ENCODE results near the gene CAMK4.

Gene CAMK4

DNA sequence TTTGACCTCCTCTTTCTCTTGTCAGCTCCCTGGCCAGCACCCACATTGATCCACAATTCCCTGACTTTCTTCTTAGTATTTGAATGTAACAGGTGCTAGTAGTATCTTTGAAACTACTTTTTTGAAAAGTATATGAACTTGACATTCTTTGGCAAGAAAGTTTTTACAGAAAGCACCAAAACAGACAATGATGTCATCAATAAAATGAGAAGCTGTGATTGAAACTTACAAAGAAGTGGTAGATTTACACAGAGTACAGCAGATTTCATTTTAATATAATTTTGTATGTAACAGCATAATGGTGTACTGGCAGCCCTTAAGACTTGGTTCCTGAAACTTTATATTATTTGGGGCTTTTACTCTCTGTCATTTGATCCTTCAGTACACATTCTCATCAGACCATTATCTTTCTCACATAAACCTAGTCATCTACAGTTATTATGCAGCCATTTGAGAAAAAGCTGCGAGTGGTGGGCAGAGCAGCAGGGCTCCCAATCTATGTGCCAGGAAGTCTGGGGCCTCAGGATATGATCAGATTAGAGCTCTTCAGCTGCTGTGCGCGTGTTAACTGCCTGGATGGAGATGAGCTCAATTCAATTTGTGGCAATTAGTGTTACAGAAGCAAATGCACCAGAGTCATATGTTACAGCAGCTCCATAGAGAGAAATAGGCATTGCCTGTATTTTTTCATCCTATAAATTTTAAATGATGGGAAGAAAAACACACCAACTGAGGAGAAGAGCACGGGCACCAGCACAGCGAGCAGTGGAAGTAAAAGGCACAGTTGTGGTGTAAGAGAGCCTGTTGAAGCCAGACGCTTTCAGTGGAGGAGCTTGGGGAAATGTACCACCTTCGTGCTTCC is 162.0 kb downstream of the CAMK4 start:
- TF ChIP-seq GATA3 (IDR thresholded peaks at IDR 0.05; ENCODE audit: low read depth, low read length) (peak; percentile 86), GATA2 (IDR thresholded peaks at IDR 0.05; ENCODE audit: low read depth, low read length) (peak; percentile 95)

GRCh38 chr5:111386832-111387162 is 162.6 kb downstream of the CAMK4 start:
- TF ChIP-seq GATA2 (IDR thresholded peaks at IDR 0.05; ENCODE audit: low read depth, low read length) (no peak), GATA3 (IDR thresholded peaks at IDR 0.05; ENCODE audit: low read depth, low read length) (no peak)

- TF ChIP-seq GATA3 (IDR thresholded peaks at IDR 0.05; ENCODE audit: low read depth, low read length) = no peak
- no peak for TF ChIP-seq GATA2 (IDR thresholded peaks at IDR 0.05; ENCODE audit: low read depth, low read length)
Measured at GRCh38 chr5:111387361-111387760, 163.2 kb downstream of the CAMK4 start.

GRCh38 chr5:111389390-111390082 is 165.4 kb downstream of the CAMK4 start:
- TF ChIP-seq GATA2 (IDR thresholded peaks at IDR 0.05; ENCODE audit: low read depth, low read length) (no peak), GATA3 (IDR thresholded peaks at IDR 0.05; ENCODE audit: low read depth, low read length) (no peak)

DNA sequence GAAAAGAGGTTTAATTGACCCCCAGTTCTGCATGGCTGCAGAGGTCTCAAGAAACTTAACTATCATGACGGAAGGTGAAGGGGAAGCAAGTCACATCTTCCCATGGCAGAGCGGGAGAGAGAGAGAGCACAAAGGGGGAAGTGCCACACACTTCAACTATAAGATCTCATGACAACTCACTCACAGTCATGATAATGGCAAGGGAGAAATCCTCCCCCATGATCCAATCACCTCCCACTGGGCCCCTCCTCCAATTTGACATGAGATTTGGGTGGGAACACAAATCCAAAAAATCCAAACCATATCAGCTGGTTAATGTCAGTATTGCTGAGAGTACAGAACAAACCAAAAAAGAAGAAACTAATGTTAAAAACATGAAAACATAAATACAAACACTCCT is 168.0 kb downstream of the CAMK4 start:
- TF ChIP-seq GATA3 (IDR thresholded peaks at IDR 0.05; ENCODE audit: low read depth, low read length) = no peak
- no peak for TF ChIP-seq GATA2 (IDR thresholded peaks at IDR 0.05; ENCODE audit: low read depth, low read length)

DNA sequence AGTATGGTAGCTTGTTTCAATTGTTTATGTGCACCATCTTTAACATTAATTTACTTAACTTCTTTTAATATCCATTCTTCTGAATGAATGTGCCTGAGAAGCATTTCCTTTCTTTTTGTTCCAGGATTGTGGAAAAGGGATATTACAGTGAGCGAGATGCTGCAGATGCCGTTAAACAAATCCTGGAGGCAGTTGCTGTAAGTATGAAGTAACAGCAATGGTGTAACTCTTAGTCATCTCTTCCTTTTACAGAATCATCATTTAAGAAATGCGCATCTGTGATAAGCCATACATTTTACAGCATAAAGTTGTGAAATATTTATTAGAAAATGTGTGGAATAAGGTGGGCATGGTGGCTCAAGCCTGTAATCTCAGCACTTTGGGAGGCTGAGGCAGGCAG is 170.4 kb downstream of the CAMK4 start:
- no peak for TF ChIP-seq GATA3 (IDR thresholded peaks at IDR 0.05; ENCODE audit: low read depth, low read length)
- TF ChIP-seq GATA2 (IDR thresholded peaks at IDR 0.05; ENCODE audit: low read depth, low read length) = no peak

DNA sequence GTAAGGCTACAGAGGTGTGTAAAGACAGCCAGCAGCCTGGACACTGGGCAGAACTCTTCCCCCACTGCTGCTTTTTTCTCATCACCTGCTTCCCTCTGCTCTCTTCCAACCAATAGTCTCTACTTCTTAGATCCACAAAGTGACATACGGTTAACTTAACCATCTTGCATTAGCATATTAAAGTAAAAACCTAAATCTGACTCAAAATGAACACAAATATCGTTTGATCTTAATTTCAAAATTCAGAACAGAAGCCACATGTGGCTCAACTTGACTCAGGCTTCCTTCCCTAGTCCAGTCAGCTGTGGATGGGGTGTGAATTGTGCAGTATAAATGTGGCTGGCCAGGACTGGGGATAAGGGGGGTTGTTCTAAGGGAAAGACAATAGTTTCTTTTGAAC is 173.8 kb downstream of the CAMK4 start:
- TF ChIP-seq GATA2 (IDR thresholded peaks at IDR 0.05; ENCODE audit: low read depth, low read length) (no peak), GATA3 (IDR thresholded peaks at IDR 0.05; ENCODE audit: low read depth, low read length) (no peak)

- no peak for TF ChIP-seq GATA3 (IDR thresholded peaks at IDR 0.05; ENCODE audit: low read depth, low read length)
- no peak for TF ChIP-seq GATA2 (IDR thresholded peaks at IDR 0.05; ENCODE audit: low read depth, low read length)
Measured at GRCh38 chr5:111399113-111399512, 174.9 kb downstream of the CAMK4 start.

DNA sequence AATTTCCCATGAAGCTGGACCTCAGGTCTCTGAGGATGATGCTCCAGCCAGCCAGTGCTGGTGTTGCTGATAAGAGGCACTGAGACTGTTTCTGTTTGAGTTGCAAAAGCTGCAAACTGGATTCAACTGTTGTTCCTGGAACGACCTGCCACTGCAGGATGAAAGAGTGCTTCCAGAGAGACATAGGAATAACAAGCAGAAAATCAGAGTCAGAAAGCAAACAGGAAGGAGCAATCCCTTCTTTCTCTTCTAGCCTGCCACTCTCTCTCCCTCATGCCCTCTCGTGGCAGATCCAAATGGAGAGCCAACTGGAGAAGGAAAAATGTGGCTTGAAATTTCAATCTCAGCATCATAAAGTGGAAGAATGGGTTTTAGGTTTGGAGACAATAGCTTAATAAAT is 177.7 kb downstream of the CAMK4 start:
- TF ChIP-seq GATA3 (IDR thresholded peaks at IDR 0.05; ENCODE audit: low read depth, low read length) (no peak), GATA2 (IDR thresholded peaks at IDR 0.05; ENCODE audit: low read depth, low read length) (no peak)

GRCh38 chr5:111404270-111404769 is 180.1 kb downstream of the CAMK4 start:
- TF ChIP-seq GATA2 (IDR thresholded peaks at IDR 0.05; ENCODE audit: low read depth, low read length) (no peak), GATA3 (IDR thresholded peaks at IDR 0.05; ENCODE audit: low read depth, low read length) (no peak)

DNA sequence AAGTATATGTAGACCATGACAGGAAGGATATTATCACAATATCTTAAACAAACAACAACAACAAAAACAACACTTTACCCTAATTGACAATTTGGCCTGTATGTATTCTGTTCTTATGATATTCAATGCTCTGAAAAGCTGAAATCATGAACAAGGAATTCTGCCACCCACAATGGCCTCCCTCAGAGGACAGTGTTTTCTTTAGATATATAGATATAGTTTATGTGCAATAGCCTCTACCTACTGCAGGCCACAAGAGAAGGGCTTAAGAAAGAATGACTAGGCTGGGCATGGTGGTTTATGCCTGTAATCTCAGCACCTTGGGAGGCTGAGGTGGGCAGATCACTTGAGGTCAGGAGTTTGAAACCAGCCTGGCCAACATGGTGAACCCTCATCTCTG is 183.4 kb downstream of the CAMK4 start:
- no peak for TF ChIP-seq GATA2 (IDR thresholded peaks at IDR 0.05; ENCODE audit: low read depth, low read length)
- no peak for TF ChIP-seq GATA3 (IDR thresholded peaks at IDR 0.05; ENCODE audit: low read depth, low read length)

DNA sequence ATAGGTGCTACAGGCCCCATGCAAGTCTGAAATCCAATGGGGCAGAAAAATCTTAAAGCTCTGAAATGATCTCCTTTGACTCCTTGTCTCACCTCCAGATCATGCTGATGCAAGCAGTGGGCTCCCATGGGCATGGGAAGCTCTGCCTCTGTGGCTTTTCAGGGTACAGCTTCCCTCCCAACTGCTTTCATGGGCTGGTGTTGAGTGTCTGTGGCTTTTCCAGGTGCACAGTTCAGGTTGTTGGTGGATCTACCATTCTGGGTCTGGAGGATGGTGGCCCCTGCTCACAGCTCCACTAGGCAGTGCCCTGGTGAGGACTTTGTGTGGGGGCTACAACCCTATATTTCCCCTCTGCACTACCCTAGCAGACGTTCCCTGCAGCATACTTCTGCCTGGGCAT is 184.6 kb downstream of the CAMK4 start:
- no peak for TF ChIP-seq GATA3 (IDR thresholded peaks at IDR 0.05; ENCODE audit: low read depth, low read length)
- TF ChIP-seq GATA2 (IDR thresholded peaks at IDR 0.05; ENCODE audit: low read depth, low read length) = no peak

- TF ChIP-seq GATA3 (IDR thresholded peaks at IDR 0.05; ENCODE audit: low read depth, low read length) (no peak), GATA2 (IDR thresholded peaks at IDR 0.05; ENCODE audit: low read depth, low read length) (no peak)
Measured at GRCh38 chr5:111411301-111411700, 187.1 kb downstream of the CAMK4 start.

DNA sequence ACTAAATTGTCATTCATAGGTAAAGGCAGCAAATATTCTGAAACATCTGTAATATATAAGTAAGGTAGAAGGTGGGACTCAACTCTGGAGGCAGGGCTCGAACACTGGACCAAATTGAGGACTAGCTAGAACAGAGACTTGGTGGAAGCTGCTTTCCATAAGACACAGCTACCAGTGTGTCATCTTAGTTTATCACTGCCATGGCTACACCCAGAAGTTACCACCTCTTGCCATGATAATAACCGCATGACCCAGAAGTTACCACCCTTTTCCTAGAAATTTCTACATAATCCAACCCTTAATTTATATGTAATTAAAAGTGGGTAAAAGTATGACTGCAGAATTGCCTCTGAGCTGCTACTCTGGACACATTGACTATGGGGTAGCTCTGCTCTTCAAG is 188.4 kb downstream of the CAMK4 start:
- no peak for TF ChIP-seq GATA2 (IDR thresholded peaks at IDR 0.05; ENCODE audit: low read depth, low read length)
- TF ChIP-seq GATA3 (IDR thresholded peaks at IDR 0.05; ENCODE audit: low read depth, low read length) = no peak

DNA sequence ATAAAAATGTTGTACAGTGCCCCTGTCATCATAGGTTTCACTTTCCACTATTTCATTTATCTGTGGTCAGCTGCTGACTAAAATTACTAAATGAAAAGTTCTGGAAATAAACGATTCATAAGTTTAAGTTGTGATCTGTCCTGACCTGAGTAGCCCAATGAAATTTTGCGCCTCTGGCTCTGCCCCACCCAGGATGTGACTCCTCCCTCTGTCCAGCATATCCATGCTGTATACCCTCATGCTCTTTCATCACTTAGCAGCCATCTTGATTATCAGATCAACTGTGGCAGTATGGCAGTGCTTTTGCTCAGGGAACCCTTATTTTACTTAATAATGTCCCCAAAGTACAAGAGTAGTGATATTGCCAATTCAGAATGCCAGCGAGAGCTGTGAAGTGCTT is 190.9 kb downstream of the CAMK4 start:
- TF ChIP-seq GATA3 (IDR thresholded peaks at IDR 0.05; ENCODE audit: low read depth, low read length) (no peak), GATA2 (IDR thresholded peaks at IDR 0.05; ENCODE audit: low read depth, low read length) (no peak)
